HG03060 (cell line): ENCODE data around the gene CYP1A2.
"Not testable (repeated sequence)": the region's sequence is repeated elsewhere in the genome, so short reads cannot be mapped to it uniquely, and the experiment has no call there.

ENCODE experiments used
- ATAC-seq: cut with Tn5 transposase; IDR thresholded peaks from one replicate; pipeline ENCODE4 v1.9.1; 2021; ENCODE audit warnings: low read depth, moderate number of reproducible peaks; ENCODE audit not compliant: unreplicated experiment

The CYP1A2 gene

GRCh38 chr15:74735305-74735704 is 13.3 kb upstream of the CYP1A2 start:
- no peak for ATAC-seq

- not testable (repeated sequence) for ATAC-seq
Measured at GRCh38 chr15:74738239-74738638, 10.4 kb upstream of the CYP1A2 start.

GRCh38 chr15:74742422-74742821 is 6.2 kb upstream of the CYP1A2 start:
- no peak for ATAC-seq

GRCh38 chr15:74746389-74746788 is 2.3 kb upstream of the CYP1A2 start:
- ATAC-seq = no peak

- ATAC-seq = no peak
Measured at GRCh38 chr15:74749832-74750231, 1.2 kb downstream of the CYP1A2 start.

GRCh38 chr15:74750751-74751150 is 2.1 kb downstream of the CYP1A2 start:
- no peak for ATAC-seq

- ATAC-seq = no peak
Measured at GRCh38 chr15:74752011-74752410, 3.4 kb downstream of the CYP1A2 start.

- no peak for ATAC-seq
Measured at GRCh38 chr15:74752531-74752930, 3.9 kb downstream of the CYP1A2 start.

GRCh38 chr15:74754593-74755215 is 6.1 kb downstream of the CYP1A2 start:
- no peak for ATAC-seq

GRCh38 chr15:74758736-74759135 is 10.1 kb downstream of the CYP1A2 start:
- no peak for ATAC-seq

GRCh38 chr15:74762791-74763150 is 14.1 kb downstream of the CYP1A2 start:
- ATAC-seq = no peak

GRCh38 chr15:74763416-74763815 is 14.8 kb downstream of the CYP1A2 start:
- ATAC-seq = no peak

- ATAC-seq = no peak
Measured at GRCh38 chr15:74767167-74768098, 18.8 kb downstream of the CYP1A2 start.

- no peak for ATAC-seq
Measured at GRCh38 chr15:74768099-74768770, 19.6 kb downstream of the CYP1A2 start.

- ATAC-seq = no peak
Measured at GRCh38 chr15:74768771-74769342, 20.2 kb downstream of the CYP1A2 start.

GRCh38 chr15:74769463-74770025 is 20.9 kb downstream of the CYP1A2 start:
- no peak for ATAC-seq

- ATAC-seq = no peak
Measured at GRCh38 chr15:74770211-74770903, 21.7 kb downstream of the CYP1A2 start.

- ATAC-seq = no peak
Measured at GRCh38 chr15:74773329-74773728, 24.7 kb downstream of the CYP1A2 start.

GRCh38 chr15:74773731-74774252 is 25.1 kb downstream of the CYP1A2 start:
- no peak for ATAC-seq

- ATAC-seq = no peak
Measured at GRCh38 chr15:74775132-74775562, 26.5 kb downstream of the CYP1A2 start.
